Activated naive CD8-positive, alpha-beta T cell treated with anti-CD3 and anti-CD28 coated beads, Interleukin-2, amount 50 U/mL, for 16 hours (primary cell): Measurements from ENCODE around the gene AMPH.
"Not testable (repeated sequence)": the region's sequence is repeated elsewhere in the genome, so short reads cannot be mapped to it uniquely, and the experiment has no call there.

Experiments
- DNase-seq: peaks from one replicate; pipeline ENCODE4 v3.0.0-alpha.2; 2020; ENCODE audit warnings: low read depth, low spot score

Gene AMPH

GRCh38 chr7:38354271-38354851 is 276.8 kb downstream of the AMPH start:
- DNase-seq = not testable (repeated sequence)

- DNase-seq = not testable (repeated sequence)
Measured at GRCh38 chr7:38353431-38353881, 277.7 kb downstream of the AMPH start.

GRCh38 chr7:38351601-38352000 is 279.6 kb downstream of the AMPH start:
- no peak for DNase-seq

GRCh38 chr7:38350777-38351176 is 280.4 kb downstream of the AMPH start:
- DNase-seq = not testable (repeated sequence)

GRCh38 chr7:38349869-38350583 is 281.1 kb downstream of the AMPH start:
- DNase-seq = peak; percentile 38

- DNase-seq = not testable (repeated sequence)
Measured at GRCh38 chr7:38349126-38349795, 281.9 kb downstream of the AMPH start.

GRCh38 chr7:38345299-38346172 is 285.6 kb downstream of the AMPH start:
- not testable (repeated sequence) for DNase-seq

- DNase-seq = not testable (repeated sequence)
Measured at GRCh38 chr7:38344741-38345140, 286.4 kb downstream of the AMPH start.

GRCh38 chr7:38342135-38342534 is 289.0 kb downstream of the AMPH start:
- DNase-seq = not testable (repeated sequence)

GRCh38 chr7:38341172-38341705 is 289.9 kb downstream of the AMPH start:
- DNase-seq = not testable (repeated sequence)

- no peak for DNase-seq
Measured at GRCh38 chr7:38339953-38340819, 291.0 kb downstream of the AMPH start.

GRCh38 chr7:38336148-38336515 is 295.0 kb downstream of the AMPH start:
- DNase-seq = not testable (repeated sequence)

- DNase-seq = peak; percentile 56
Measured at GRCh38 chr7:38335492-38336147, 295.6 kb downstream of the AMPH start.

GRCh38 chr7:38335128-38335491 is 296.1 kb downstream of the AMPH start:
- DNase-seq = no peak

- no peak for DNase-seq
Measured at GRCh38 chr7:38334163-38334562, 297.0 kb downstream of the AMPH start.
